HFF-Myc (cell line): Measurements from ENCODE around the gene POU1F1.
"Not testable (repeated sequence)": the region's sequence is repeated elsewhere in the genome, so short reads cannot be mapped to it uniquely, and the experiment has no call there.

Source experiments
- DNase-seq: peaks from one replicate; pipeline ENCODE4 v3.0.0-alpha.2; 2011; ENCODE audit warnings: low read depth; ENCODE audit errors: extremely low read depth
- H3K4me3 ChIP-seq: replicated peaks from 2 replicates; pipeline ENCODE4 v1.5.1; 2011; ENCODE audit warnings: low read depth, mild to moderate bottlenecking, control low read depth, low read length
- CTCF ChIP-seq: IDR thresholded peaks from 2 replicates; pipeline ENCODE4 v1.5.1; 2012; ENCODE audit warnings: mild to moderate bottlenecking, low read depth, low read length, control low read depth; ENCODE audit errors: missing control alignments

Gene POU1F1

GRCh38 chr3:87261925-87262324 lies 14.5 kb downstream of the POU1F1 start:
- no peak overlapping the region for H3K4me3 ChIP-seq
- no peak for DNase-seq
- no peak for TF ChIP-seq CTCF

- peak; percentile 38 for DNase-seq
- H3K4me3 ChIP-seq: no peak overlapping the region
- TF ChIP-seq CTCF: peak; percentile 62
Observed at GRCh38 chr3:87260270-87260669, 16.1 kb downstream of the POU1F1 start.

GRCh38 chr3:87250009-87250408 lies 26.4 kb downstream of the POU1F1 start:
- no peak for TF ChIP-seq CTCF
- DNase-seq: no peak
- H3K4me3 ChIP-seq: no peak overlapping the region

- no peak for DNase-seq
- no peak for TF ChIP-seq CTCF
- no peak overlapping the region for H3K4me3 ChIP-seq
Observed at GRCh38 chr3:87248831-87249230, 27.6 kb downstream of the POU1F1 start.

GRCh38 chr3:87248231-87248630 lies 28.2 kb downstream of the POU1F1 start:
- not testable (repeated sequence) for DNase-seq, H3K4me3 ChIP-seq

- no peak for TF ChIP-seq CTCF
- H3K4me3 ChIP-seq: no peak overlapping the region
Observed at GRCh38 chr3:87247430-87247773, 29.0 kb downstream of the POU1F1 start.

GRCh38 chr3:87246662-87247429 lies 29.5 kb downstream of the POU1F1 start:
- DNase-seq: no peak
- no peak for TF ChIP-seq CTCF
- no peak overlapping the region for H3K4me3 ChIP-seq

More at GRCh38 chr3:87247430-87247773, 29.0 kb downstream of the POU1F1 start:
- DNase-seq: no peak
